ENCODE results near the gene GSE1. TPM values are rescaled to one million over a fixed set of nuclear protein-coding genes. Genes with fewer than 3 reads are reported as not detected.

The GSE1 gene
- total and polyA plus RNA-seq, 2 of the 13 experiments (the other 11 are each of a cell fraction or from before 2014, with no cell fraction given): 16.1 to 31.2 TPM

DNA sequence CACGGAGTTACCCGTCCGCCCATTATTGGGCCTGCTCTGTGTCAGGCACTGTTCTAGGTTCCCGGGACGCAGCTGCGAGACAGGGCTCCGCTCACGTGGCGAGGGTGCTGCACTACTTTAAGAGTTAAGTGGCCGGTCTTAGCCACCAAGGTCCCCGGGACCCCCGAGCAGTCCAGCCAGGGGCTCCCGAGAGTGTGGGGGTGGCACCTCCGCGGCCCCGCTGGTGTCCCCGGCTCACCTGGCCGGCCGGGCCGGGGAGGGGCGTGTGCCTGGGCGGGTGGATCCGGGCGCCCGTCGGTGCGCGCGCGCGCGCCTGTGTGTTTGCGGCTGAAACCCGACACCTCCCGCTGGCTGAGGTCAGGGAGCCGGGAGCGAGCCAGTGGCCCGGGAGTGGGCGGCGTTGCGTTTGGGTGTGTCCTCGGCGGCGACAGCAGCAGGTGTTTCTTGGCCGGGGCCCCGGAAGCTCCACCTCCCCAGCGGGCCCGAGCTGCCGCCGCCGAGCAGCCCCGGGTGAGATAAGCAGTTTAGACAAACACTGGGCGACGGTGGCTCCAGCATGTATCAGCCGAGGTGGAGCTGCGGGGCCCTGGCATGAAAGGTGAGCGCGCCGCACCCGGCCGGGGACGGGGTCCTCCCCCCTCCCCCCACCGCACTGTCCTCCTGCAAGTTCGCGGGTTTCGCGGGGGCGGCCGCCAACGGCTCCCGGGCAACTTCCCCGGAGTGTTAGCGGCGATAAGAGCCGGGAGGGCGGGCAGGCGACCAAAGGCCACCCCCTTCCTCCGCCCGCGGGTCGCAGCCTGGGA is at the start of gene GSE1 (continued):
- TF ChIP-seq KLF9 (CRISPR knock-in tag; IDR thresholded peaks at IDR 0.05; ENCODE audit: low read depth) (peak; percentile 71; the same call in 1 of the 2 replicates), BORCS8-MEF2B (CRISPR knock-in tag; IDR thresholded peaks at IDR 0.05) (0 out of 2 replicates have a peak, but pooled peaks have one; percentile 35), TBX2 (CRISPR knock-in tag; IDR thresholded peaks at IDR 0.05; ENCODE audit: borderline replicate concordance) (peak; percentile 99), ZNF724P (CRISPR knock-in tag; IDR thresholded peaks at IDR 0.05; ENCODE audit: borderline replicate concordance) (no peak; the same call in 1 of the 2 replicates), KDM5B (CRISPR knock-in tag; IDR thresholded peaks at IDR 0.05; ENCODE audit: borderline replicate concordance) (peak; percentile 66; the same call in 1 of the 2 replicates), MIER3 (CRISPR knock-in tag; IDR thresholded peaks at IDR 0.05; ENCODE audit: borderline replicate concordance) (peak; percentile 68; the same call in 1 of the 2 replicates), ZNF160 (CRISPR knock-in tag; IDR thresholded peaks at IDR 0.05) (no peak), ZNF652 (CRISPR knock-in tag; IDR thresholded peaks at IDR 0.05; ENCODE audit: borderline replicate concordance, low read depth) (no peak), ZNF577 (CRISPR knock-in tag; IDR thresholded peaks at IDR 0.05; ENCODE audit: borderline replicate concordance, low read depth) (no peak), FOXK1 (CRISPR knock-in tag; IDR thresholded peaks at IDR 0.05; ENCODE audit: borderline replicate concordance, low read depth) (peak; percentile 50; the same call in 1 of the 2 replicates), AKAP8 (CRISPR knock-in tag; IDR thresholded peaks at IDR 0.05) (peak; percentile 90; the same call in 1 of the 2 replicates), SRY (CRISPR knock-in tag; IDR thresholded peaks at IDR 0.05) (peak; percentile 68), ZFP62 (CRISPR knock-in tag; IDR thresholded peaks at IDR 0.05) (no peak)
- TF ChIP-seq, protein P1, sequence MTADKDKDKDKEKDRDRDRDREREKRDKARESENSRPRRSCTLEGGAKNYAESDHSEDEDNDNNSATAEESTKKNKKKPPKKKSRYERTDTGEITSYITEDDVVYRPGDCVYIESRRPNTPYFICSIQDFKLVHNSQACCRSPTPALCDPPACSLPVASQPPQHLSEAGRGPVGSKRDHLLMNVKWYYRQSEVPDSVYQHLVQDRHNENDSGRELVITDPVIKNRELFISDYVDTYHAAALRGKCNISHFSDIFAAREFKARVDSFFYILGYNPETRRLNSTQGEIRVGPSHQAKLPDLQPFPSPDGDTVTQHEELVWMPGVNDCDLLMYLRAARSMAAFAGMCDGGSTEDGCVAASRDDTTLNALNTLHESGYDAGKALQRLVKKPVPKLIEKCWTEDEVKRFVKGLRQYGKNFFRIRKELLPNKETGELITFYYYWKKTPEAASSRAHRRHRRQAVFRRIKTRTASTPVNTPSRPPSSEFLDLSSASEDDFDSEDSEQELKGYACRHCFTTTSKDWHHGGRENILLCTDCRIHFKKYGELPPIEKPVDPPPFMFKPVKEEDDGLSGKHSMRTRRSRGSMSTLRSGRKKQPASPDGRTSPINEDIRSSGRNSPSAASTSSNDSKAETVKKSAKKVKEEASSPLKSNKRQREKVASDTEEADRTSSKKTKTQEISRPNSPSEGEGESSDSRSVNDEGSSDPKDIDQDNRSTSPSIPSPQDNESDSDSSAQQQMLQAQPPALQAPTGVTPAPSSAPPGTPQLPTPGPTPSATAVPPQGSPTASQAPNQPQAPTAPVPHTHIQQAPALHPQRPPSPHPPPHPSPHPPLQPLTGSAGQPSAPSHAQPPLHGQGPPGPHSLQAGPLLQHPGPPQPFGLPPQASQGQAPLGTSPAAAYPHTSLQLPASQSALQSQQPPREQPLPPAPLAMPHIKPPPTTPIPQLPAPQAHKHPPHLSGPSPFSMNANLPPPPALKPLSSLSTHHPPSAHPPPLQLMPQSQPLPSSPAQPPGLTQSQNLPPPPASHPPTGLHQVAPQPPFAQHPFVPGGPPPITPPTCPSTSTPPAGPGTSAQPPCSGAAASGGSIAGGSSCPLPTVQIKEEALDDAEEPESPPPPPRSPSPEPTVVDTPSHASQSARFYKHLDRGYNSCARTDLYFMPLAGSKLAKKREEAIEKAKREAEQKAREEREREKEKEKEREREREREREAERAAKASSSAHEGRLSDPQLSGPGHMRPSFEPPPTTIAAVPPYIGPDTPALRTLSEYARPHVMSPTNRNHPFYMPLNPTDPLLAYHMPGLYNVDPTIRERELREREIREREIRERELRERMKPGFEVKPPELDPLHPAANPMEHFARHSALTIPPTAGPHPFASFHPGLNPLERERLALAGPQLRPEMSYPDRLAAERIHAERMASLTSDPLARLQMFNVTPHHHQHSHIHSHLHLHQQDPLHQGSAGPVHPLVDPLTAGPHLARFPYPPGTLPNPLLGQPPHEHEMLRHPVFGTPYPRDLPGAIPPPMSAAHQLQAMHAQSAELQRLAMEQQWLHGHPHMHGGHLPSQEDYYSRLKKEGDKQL (CRISPR knock-in tag; IDR thresholded peaks at IDR 0.05; ENCODE audit: low read depth): peak; percentile 72; the same call in 1 of the 2 replicates
- TF ChIP-seq, protein P2, sequence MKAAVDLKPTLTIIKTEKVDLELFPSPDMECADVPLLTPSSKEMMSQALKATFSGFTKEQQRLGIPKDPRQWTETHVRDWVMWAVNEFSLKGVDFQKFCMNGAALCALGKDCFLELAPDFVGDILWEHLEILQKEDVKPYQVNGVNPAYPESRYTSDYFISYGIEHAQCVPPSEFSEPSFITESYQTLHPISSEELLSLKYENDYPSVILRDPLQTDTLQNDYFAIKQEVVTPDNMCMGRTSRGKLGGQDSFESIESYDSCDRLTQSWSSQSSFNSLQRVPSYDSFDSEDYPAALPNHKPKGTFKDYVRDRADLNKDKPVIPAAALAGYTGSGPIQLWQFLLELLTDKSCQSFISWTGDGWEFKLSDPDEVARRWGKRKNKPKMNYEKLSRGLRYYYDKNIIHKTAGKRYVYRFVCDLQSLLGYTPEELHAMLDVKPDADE (CRISPR knock-in tag; IDR thresholded peaks at IDR 0.05): no peak
- TF ChIP-seq, protein P3, sequence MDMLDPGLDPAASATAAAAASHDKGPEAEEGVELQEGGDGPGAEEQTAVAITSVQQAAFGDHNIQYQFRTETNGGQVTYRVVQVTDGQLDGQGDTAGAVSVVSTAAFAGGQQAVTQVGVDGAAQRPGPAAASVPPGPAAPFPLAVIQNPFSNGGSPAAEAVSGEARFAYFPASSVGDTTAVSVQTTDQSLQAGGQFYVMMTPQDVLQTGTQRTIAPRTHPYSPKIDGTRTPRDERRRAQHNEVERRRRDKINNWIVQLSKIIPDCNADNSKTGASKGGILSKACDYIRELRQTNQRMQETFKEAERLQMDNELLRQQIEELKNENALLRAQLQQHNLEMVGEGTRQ (IDR thresholded peaks at IDR 0.05; ENCODE audit: low read depth, low read length): no peak
- TF ChIP-seq, protein P3 (CRISPR knock-in tag; IDR thresholded peaks at IDR 0.05; ENCODE audit: borderline replicate concordance): 0 out of 2 replicates have a peak, but pooled peaks have one; percentile 41
- TF ChIP-seq, protein P4, sequence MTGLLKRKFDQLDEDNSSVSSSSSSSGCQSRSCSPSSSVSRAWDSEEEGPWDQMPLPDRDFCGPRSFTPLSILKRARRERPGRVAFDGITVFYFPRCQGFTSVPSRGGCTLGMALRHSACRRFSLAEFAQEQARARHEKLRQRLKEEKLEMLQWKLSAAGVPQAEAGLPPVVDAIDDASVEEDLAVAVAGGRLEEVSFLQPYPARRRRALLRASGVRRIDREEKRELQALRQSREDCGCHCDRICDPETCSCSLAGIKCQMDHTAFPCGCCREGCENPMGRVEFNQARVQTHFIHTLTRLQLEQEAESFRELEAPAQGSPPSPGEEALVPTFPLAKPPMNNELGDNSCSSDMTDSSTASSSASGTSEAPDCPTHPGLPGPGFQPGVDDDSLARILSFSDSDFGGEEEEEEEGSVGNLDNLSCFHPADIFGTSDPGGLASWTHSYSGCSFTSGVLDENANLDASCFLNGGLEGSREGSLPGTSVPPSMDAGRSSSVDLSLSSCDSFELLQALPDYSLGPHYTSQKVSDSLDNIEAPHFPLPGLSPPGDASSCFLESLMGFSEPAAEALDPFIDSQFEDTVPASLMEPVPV (CRISPR knock-in tag; IDR thresholded peaks at IDR 0.05): no peak
